ENCODE measurements around the gene NDUFA6.
"Not testable (repeated sequence)": the region's sequence is repeated elsewhere in the genome, so short reads cannot be mapped to it uniquely, and the experiment has no call there.

NDUFA6 gene

GRCh38 chr22:42090596-42091454 lies at the start of gene NDUFA6:
Gene NDUFA6, minus strand, starts transcription at chr22:42090772. Its CDS starts 28 bp downstream, at chr22:42090744.
- H3K27me3 ChIP-seq (ENCODE audit: control insufficient read depth, insufficient read depth, low read length) = no peaks in the 10 kb centered on the region
- H3K4me3 ChIP-seq (ENCODE audit: low read length) = peak within 1 kb of the TSS; percentile 97
- peak within 1 kb of the TSS; percentile 99 for H3K27ac ChIP-seq (ENCODE audit: low read depth, low read length)
- peak within 1 kb of the TSS; percentile 92 for H3K9ac ChIP-seq (ENCODE audit: low read length)
- peaks cover 10% of the 10 kb centered on the region for H3K36me3 ChIP-seq (ENCODE audit: control insufficient read depth, insufficient read depth, low read length)
- peaks cover 9% of the 10 kb centered on the region for H3K4me1 ChIP-seq (ENCODE audit: control insufficient read depth, insufficient read depth, low read length)

GRCh38 chr22:42140153-42140552 lies 49.6 kb upstream of the NDUFA6 start:
- H3K36me3 ChIP-seq (ENCODE audit: control insufficient read depth, insufficient read depth, low read length); H3K9ac ChIP-seq (ENCODE audit: low read length); H3K4me1 ChIP-seq (ENCODE audit: control insufficient read depth, insufficient read depth, low read length); H3K27ac ChIP-seq (ENCODE audit: low read depth, low read length); H3K27me3 ChIP-seq (ENCODE audit: control insufficient read depth, insufficient read depth, low read length); H3K4me3 ChIP-seq (ENCODE audit: low read length): not testable (repeated sequence)

DNA sequence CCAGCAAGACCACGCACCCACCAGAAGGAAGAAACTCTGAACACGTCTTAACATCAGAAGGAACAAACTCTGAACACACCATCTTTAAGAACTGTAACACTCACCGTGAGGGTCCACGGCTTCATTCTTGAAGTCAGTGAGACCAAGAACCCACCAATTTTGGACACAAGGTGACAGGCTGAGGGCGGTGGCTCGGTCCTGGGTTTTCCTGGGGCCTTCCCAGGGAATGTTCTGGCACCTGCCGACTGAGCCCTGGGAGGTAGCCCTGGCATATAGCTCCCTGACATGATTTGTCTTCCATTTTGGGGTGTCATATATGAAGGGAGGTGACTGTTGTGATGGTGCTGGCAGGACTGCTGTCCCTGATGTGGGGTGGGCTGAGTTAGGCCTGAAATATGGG lies 48.9 kb upstream of the NDUFA6 start:
- H3K4me1 ChIP-seq (ENCODE audit: control insufficient read depth, insufficient read depth, low read length); H3K9ac ChIP-seq (ENCODE audit: low read length); H3K4me3 ChIP-seq (ENCODE audit: low read length); H3K36me3 ChIP-seq (ENCODE audit: control insufficient read depth, insufficient read depth, low read length); H3K27me3 ChIP-seq (ENCODE audit: control insufficient read depth, insufficient read depth, low read length); H3K27ac ChIP-seq (ENCODE audit: low read depth, low read length): not testable (repeated sequence)

DNA sequence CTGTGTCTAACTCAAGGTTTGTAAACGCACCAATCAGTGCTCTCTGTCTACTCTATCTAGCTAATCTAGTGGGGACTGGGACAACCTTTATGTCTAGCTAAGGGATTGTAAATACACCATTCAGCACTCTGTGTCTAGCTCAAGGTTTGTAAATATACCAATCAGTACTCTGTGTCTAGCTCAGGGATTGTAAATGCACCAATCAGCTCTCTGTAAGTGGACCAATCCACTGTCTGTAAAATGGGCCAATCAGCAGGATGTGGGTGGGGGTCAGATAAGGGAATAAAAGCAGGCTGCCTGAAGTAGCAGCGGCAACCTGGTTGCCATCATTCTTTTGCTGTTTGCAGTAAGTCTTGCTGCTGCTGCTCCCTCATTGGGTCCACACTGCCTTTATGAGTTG lies 48.4 kb upstream of the NDUFA6 start:
- Histone ChIP-seq H3K4me1 (ENCODE audit: control insufficient read depth, insufficient read depth, low read length) (no peaks in the 10 kb centered on the region), H3K27me3 (ENCODE audit: control insufficient read depth, insufficient read depth, low read length) (no peaks in the 10 kb centered on the region), H3K27ac (ENCODE audit: low read depth, low read length) (no peak overlapping the region), H3K9ac (ENCODE audit: low read length) (no peak overlapping the region), H3K4me3 (ENCODE audit: low read length) (no peak overlapping the region), H3K36me3 (ENCODE audit: control insufficient read depth, insufficient read depth, low read length) (no peaks in the 10 kb centered on the region)

DNA sequence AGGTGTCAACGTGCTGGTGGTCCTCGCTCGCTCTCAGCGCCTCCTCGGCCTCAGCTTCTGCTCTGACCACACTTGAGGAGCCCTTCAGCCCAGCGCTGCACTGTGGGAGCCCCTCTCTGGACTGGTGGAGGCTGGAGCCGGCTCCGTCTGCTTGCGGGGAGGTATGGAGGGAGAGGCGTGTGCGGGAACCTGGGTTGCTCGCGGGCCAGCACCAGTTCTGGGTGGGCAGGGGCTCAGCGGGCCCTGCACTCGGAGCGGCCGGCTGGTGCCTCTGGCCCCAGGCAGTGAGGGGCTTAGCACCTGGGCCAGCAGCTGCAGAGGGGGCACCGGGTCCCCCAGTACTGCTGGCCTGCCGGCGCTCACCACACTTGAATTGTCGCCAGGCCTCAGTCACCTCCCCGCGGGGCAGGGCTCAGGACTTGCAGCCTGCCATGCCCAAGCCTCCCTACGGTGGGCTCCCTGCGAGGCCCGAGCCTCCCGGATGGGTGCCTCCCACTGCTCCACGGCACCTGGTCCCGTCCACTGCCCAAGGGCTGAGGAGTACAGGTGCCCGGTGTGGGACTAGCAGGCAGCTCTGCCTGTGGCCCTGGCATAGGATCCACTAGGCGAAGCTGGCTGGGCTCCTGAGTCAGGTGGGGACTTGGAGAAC lies 47.7 kb upstream of the NDUFA6 start:
- Histone ChIP-seq H3K27ac (ENCODE audit: low read depth, low read length) (no peak overlapping the region), H3K4me1 (ENCODE audit: control insufficient read depth, insufficient read depth, low read length) (no peaks in the 10 kb centered on the region), H3K27me3 (ENCODE audit: control insufficient read depth, insufficient read depth, low read length) (no peaks in the 10 kb centered on the region), H3K9ac (ENCODE audit: low read length) (no peak overlapping the region), H3K4me3 (ENCODE audit: low read length) (no peak overlapping the region), H3K36me3 (ENCODE audit: control insufficient read depth, insufficient read depth, low read length) (no peaks in the 10 kb centered on the region)

GRCh38 chr22:42135688-42136087 lies 45.1 kb upstream of the NDUFA6 start:
- not testable (repeated sequence) for H3K4me3 ChIP-seq (ENCODE audit: low read length); H3K4me1 ChIP-seq (ENCODE audit: control insufficient read depth, insufficient read depth, low read length); H3K36me3 ChIP-seq (ENCODE audit: control insufficient read depth, insufficient read depth, low read length); H3K27ac ChIP-seq (ENCODE audit: low read depth, low read length); H3K9ac ChIP-seq (ENCODE audit: low read length); H3K27me3 ChIP-seq (ENCODE audit: control insufficient read depth, insufficient read depth, low read length)

DNA sequence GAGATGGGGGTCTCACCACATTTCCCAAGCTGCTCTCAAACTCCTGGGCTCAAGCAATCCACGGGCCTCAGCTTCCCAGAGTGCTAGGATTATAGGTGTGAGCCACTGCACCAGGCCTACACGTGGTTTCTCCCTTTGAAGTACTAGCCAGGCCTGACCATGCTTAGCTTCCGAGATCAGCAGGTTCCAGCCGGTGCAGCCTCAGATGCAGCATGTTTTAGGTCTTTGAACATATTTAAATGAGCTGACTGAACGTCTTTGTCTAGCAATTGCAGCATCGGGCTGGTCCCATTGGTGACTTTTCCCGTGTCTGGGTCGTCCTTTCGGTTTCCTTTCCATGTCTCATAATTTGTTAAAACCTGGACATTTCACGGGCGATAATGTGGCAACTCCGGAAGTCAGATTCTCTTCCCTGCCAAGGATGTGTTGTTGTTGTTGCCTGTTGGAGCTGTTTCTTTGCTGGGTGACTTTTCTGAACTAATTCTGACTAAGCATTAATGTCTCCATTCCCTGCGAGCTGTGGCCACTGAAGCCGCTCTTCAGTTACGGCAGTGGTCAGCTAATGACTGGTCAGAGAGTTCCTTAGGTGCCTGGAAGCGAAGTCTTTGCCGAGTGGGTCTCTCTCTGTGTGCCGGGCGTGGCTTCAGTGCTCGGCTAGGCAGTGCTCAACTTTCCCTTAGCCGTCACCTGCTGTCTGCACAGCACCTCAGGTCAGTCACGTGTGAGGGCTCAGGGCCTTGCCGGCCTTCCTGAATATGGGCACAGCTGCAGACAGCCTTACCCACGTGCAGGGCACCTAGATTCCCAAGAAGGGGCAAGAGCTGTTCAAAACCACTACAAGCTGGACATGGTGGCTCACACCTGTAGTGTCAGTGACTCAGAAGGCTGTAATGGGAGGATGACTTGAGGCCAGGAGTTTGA lies 43.8 kb upstream of the NDUFA6 start:
- no peak overlapping the region for H3K27ac ChIP-seq (ENCODE audit: low read depth, low read length)
- no peaks in the 10 kb centered on the region for H3K4me1 ChIP-seq (ENCODE audit: control insufficient read depth, insufficient read depth, low read length)
- H3K9ac ChIP-seq (ENCODE audit: low read length) = no peak overlapping the region
- no peaks in the 10 kb centered on the region for H3K27me3 ChIP-seq (ENCODE audit: control insufficient read depth, insufficient read depth, low read length)
- H3K36me3 ChIP-seq (ENCODE audit: control insufficient read depth, insufficient read depth, low read length) = no peaks in the 10 kb centered on the region
- no peak overlapping the region for H3K4me3 ChIP-seq (ENCODE audit: low read length)

- Histone ChIP-seq H3K4me3 (ENCODE audit: low read length) (no peak overlapping the region), H3K27me3 (ENCODE audit: control insufficient read depth, insufficient read depth, low read length) (no peaks in the 10 kb centered on the region), H3K4me1 (ENCODE audit: control insufficient read depth, insufficient read depth, low read length) (no peaks in the 10 kb centered on the region), H3K36me3 (ENCODE audit: control insufficient read depth, insufficient read depth, low read length) (no peaks in the 10 kb centered on the region), H3K27ac (ENCODE audit: low read depth, low read length) (no peak overlapping the region), H3K9ac (ENCODE audit: low read length) (no peak overlapping the region)
Observed at GRCh38 chr22:42132457-42132856, 41.9 kb upstream of the NDUFA6 start.

GRCh38 chr22:42131562-42131961 lies 41.0 kb upstream of the NDUFA6 start:
- Histone ChIP-seq H3K36me3 (ENCODE audit: control insufficient read depth, insufficient read depth, low read length) (no peaks in the 10 kb centered on the region), H3K4me3 (ENCODE audit: low read length) (no peak overlapping the region), H3K27ac (ENCODE audit: low read depth, low read length) (no peak overlapping the region), H3K27me3 (ENCODE audit: control insufficient read depth, insufficient read depth, low read length) (no peaks in the 10 kb centered on the region), H3K9ac (ENCODE audit: low read length) (no peak overlapping the region), H3K4me1 (ENCODE audit: control insufficient read depth, insufficient read depth, low read length) (no peaks in the 10 kb centered on the region)

DNA sequence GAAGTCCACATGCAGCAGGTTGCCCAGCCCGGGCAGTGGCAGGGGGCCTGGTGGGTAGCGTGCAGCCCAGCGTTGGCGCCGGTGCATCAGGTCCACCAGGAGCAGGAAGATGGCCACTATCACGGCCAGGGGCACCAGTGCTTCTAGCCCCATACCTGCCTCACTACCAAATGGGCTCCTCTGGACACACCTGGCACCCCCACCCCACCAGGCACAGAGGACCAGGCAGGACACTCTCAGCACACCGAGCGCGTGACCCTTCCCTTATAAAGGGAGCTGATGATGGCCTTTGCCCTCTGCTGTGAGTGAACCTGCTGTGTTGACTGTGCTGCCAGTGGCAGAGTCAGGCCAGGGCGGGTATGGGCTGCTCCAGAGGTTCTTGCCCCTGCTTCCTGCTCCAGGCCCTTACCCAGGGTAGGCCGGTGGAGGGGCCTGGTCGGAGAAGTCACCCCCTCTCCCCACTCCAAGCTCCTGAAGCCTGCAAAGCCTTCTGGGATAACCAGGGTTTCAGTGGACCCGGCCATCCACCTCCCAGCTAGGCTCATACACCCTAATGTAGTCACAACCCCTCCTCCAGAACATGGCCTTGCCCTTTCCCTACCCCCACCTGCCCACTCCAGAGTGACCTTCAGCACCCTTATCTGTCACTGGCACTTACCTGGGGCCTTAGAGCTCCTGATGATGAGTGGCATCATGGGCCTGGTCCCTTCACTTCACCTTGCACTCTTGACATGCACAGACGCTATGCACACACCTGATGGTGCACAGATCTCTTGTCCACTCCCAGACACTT lies 40.3 kb upstream of the NDUFA6 start, which contains the start of gene CYP2D6:
Gene CYP2D6, minus strand, starts transcription at position 172 of the 793 bp plus-strand sequence. Its CDS starts 19 bp downstream, at position 153.
- not testable (repeated sequence) for H3K4me3 ChIP-seq (ENCODE audit: low read length); H3K36me3 ChIP-seq (ENCODE audit: control insufficient read depth, insufficient read depth, low read length); H3K27me3 ChIP-seq (ENCODE audit: control insufficient read depth, insufficient read depth, low read length); H3K9ac ChIP-seq (ENCODE audit: low read length); H3K27ac ChIP-seq (ENCODE audit: low read depth, low read length); H3K4me1 ChIP-seq (ENCODE audit: control insufficient read depth, insufficient read depth, low read length)

DNA sequence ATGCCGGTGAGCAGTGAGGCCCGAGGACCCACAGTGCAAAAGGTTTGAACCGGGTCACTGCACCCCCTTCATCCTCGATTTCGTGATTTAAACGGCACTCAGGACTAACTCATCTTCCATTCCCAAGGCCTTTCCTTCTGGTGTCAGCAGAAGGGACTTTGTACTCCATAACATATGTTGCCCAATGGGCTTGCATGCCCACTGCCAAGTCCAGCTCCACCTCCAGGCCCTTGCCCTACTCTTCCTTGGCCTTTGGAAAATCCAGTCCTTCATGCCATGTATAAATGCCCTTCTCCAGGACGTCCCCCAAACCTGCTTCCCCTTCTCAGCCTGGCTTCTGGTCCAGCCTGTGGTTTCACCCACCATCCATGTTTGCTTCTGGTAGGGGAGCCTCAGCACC lies 39.6 kb upstream of the NDUFA6 start:
- H3K4me1 ChIP-seq (ENCODE audit: control insufficient read depth, insufficient read depth, low read length); H3K9ac ChIP-seq (ENCODE audit: low read length); H3K27ac ChIP-seq (ENCODE audit: low read depth, low read length); H3K36me3 ChIP-seq (ENCODE audit: control insufficient read depth, insufficient read depth, low read length); H3K27me3 ChIP-seq (ENCODE audit: control insufficient read depth, insufficient read depth, low read length); H3K4me3 ChIP-seq (ENCODE audit: low read length): not testable (repeated sequence)
